ENCODE measurements around the gene ADNP.
"Not testable (repeated sequence)": the region's sequence is repeated elsewhere in the genome, so short reads cannot be mapped to it uniquely, and the experiment has no call there.

Gene ADNP

GRCh38 chr20:50885781-50886180 is 45.5 kb downstream of the ADNP start:
- Histone ChIP-seq H3K27me3 (ENCODE audit: control insufficient read depth, insufficient read depth, low read length) (no peaks in the 10 kb centered on the region), H3K27ac (ENCODE audit: low read length) (no peak overlapping the region), H3K4me3 (ENCODE audit: low read length) (no peak overlapping the region), H3K9me3 (ENCODE audit: control insufficient read depth, insufficient read depth, low read length) (no peaks in the 10 kb centered on the region), H3K4me1 (ENCODE audit: control insufficient read depth, insufficient read depth, low read length) (no peaks in the 10 kb centered on the region), H3K36me3 (ENCODE audit: control insufficient read depth, insufficient read depth, low read length) (no peaks in the 10 kb centered on the region; the same call in 1 of the 2 replicates)
- DNase-seq (ENCODE audit: low read depth, low spot score), result no peak
- WGBS (ENCODE audit: insufficient coverage, insufficient read length), result no CpG with 5 or more reads among the region's 5 CpGs

GRCh38 chr20:50885068-50885467 is 46.2 kb downstream of the ADNP start:
- no CpG with 5 or more reads among the region's 7 CpGs for WGBS (ENCODE audit: insufficient coverage, insufficient read length)
- Histone ChIP-seq H3K4me3 (ENCODE audit: low read length) (no peak overlapping the region), H3K36me3 (ENCODE audit: control insufficient read depth, insufficient read depth, low read length) (no peaks in the 10 kb centered on the region), H3K27me3 (ENCODE audit: control insufficient read depth, insufficient read depth, low read length) (no peaks in the 10 kb centered on the region), H3K27ac (ENCODE audit: low read length) (no peak overlapping the region), H3K9me3 (ENCODE audit: control insufficient read depth, insufficient read depth, low read length) (no peaks in the 10 kb centered on the region), H3K4me1 (ENCODE audit: control insufficient read depth, insufficient read depth, low read length) (no peaks in the 10 kb centered on the region)
- no peak for DNase-seq (ENCODE audit: low read depth, low spot score)

- no peak for DNase-seq (ENCODE audit: low read depth, low spot score)
- Histone ChIP-seq H3K4me3 (ENCODE audit: low read length) (no peak overlapping the region), H3K4me1 (ENCODE audit: control insufficient read depth, insufficient read depth, low read length) (no peaks in the 10 kb centered on the region), H3K27ac (ENCODE audit: low read length) (no peak overlapping the region), H3K27me3 (ENCODE audit: control insufficient read depth, insufficient read depth, low read length) (no peaks in the 10 kb centered on the region), H3K9me3 (ENCODE audit: control insufficient read depth, insufficient read depth, low read length) (no peaks in the 10 kb centered on the region), H3K36me3 (ENCODE audit: control insufficient read depth, insufficient read depth, low read length) (no peaks in the 10 kb centered on the region)
- WGBS (ENCODE audit: insufficient coverage, insufficient read length), result no CpG with 5 or more reads among the region's 11 CpGs
These were observed 47.4 kb downstream of the ADNP start for GRCh38 chr20:50883856-50884255.

GRCh38 chr20:50881759-50882424 is 49.3 kb downstream of the ADNP start:
- no CpG with 5 or more reads among the region's 5 CpGs for WGBS (ENCODE audit: insufficient coverage, insufficient read length)
- H3K9me3 ChIP-seq (ENCODE audit: control insufficient read depth, insufficient read depth, low read length); H3K4me1 ChIP-seq (ENCODE audit: control insufficient read depth, insufficient read depth, low read length); H3K27ac ChIP-seq (ENCODE audit: low read length); DNase-seq (ENCODE audit: low read depth, low spot score); H3K27me3 ChIP-seq (ENCODE audit: control insufficient read depth, insufficient read depth, low read length); H3K36me3 ChIP-seq (ENCODE audit: control insufficient read depth, insufficient read depth, low read length); H3K4me3 ChIP-seq (ENCODE audit: low read length): not testable (repeated sequence)

- no peaks in the 10 kb centered on the region for H3K36me3 ChIP-seq (ENCODE audit: control insufficient read depth, insufficient read depth, low read length)
- WGBS (ENCODE audit: insufficient coverage, insufficient read length), result no CpG with 5 or more reads among the region's 20 CpGs
- no peaks in the 10 kb centered on the region for H3K4me1 ChIP-seq (ENCODE audit: control insufficient read depth, insufficient read depth, low read length)
These were observed 51.3 kb downstream of the ADNP start for GRCh38 chr20:50879649-50880550.

GRCh38 chr20:50877232-50877743 is 53.9 kb downstream of the ADNP start:
- H3K36me3 ChIP-seq (ENCODE audit: control insufficient read depth, insufficient read depth, low read length), result no peaks in the 10 kb centered on the region
- no CpG with 5 or more reads among the region's 6 CpGs for WGBS (ENCODE audit: insufficient coverage, insufficient read length)
- H3K4me1 ChIP-seq (ENCODE audit: control insufficient read depth, insufficient read depth, low read length), result peaks cover 1% of the 10 kb centered on the region; the same call in 1 of the 2 replicates
- H3K9me3 ChIP-seq (ENCODE audit: control insufficient read depth, insufficient read depth, low read length), result no peaks in the 10 kb centered on the region
- H3K4me3 ChIP-seq (ENCODE audit: low read length), result no peak overlapping the region
- no peak overlapping the region for H3K27ac ChIP-seq (ENCODE audit: low read length)
- DNase-seq (ENCODE audit: low read depth, low spot score), result no peak
- H3K27me3 ChIP-seq (ENCODE audit: control insufficient read depth, insufficient read depth, low read length), result no peaks in the 10 kb centered on the region

More at GRCh38 chr20:50879649-50880550, 51.3 kb downstream of the ADNP start:
- Histone ChIP-seq H3K4me3 (ENCODE audit: low read length) (no peak overlapping the region), H3K27me3 (ENCODE audit: control insufficient read depth, insufficient read depth, low read length) (no peaks in the 10 kb centered on the region), H3K9me3 (ENCODE audit: control insufficient read depth, insufficient read depth, low read length) (no peaks in the 10 kb centered on the region), H3K27ac (ENCODE audit: low read length) (no peak overlapping the region)
- no peak for DNase-seq (ENCODE audit: low read depth, low spot score)

GRCh38 chr20:50876816-50877215 is 54.4 kb downstream of the ADNP start:
- H3K9me3 ChIP-seq (ENCODE audit: control insufficient read depth, insufficient read depth, low read length), result no peaks in the 10 kb centered on the region
- no peaks in the 10 kb centered on the region for H3K27me3 ChIP-seq (ENCODE audit: control insufficient read depth, insufficient read depth, low read length)
- no peak for DNase-seq (ENCODE audit: low read depth, low spot score)
- H3K4me3 ChIP-seq (ENCODE audit: low read length), result no peak overlapping the region
- no CpG with 5 or more reads among the region's 7 CpGs for WGBS (ENCODE audit: insufficient coverage, insufficient read length)
- no peak overlapping the region for H3K27ac ChIP-seq (ENCODE audit: low read length)
- peaks cover 1% of the 10 kb centered on the region; the same call in 1 of the 2 replicates for H3K4me1 ChIP-seq (ENCODE audit: control insufficient read depth, insufficient read depth, low read length)
- no peaks in the 10 kb centered on the region for H3K36me3 ChIP-seq (ENCODE audit: control insufficient read depth, insufficient read depth, low read length)

- DNase-seq (ENCODE audit: low read depth, low spot score), result no peak
- Histone ChIP-seq H3K27ac (ENCODE audit: low read length) (no peak overlapping the region), H3K36me3 (ENCODE audit: control insufficient read depth, insufficient read depth, low read length) (no peaks in the 10 kb centered on the region), H3K27me3 (ENCODE audit: control insufficient read depth, insufficient read depth, low read length) (no peaks in the 10 kb centered on the region), H3K4me3 (ENCODE audit: low read length) (no peak overlapping the region), H3K9me3 (ENCODE audit: control insufficient read depth, insufficient read depth, low read length) (no peaks in the 10 kb centered on the region), H3K4me1 (ENCODE audit: control insufficient read depth, insufficient read depth, low read length) (peaks cover 5% of the 10 kb centered on the region)
- WGBS (ENCODE audit: insufficient coverage, insufficient read length), result no CpG with 5 or more reads among the region's 19 CpGs
These were observed 55.1 kb downstream of the ADNP start for GRCh38 chr20:50876063-50876685.

GRCh38 chr20:50874758-50875665 is 56.2 kb downstream of the ADNP start:
- peaks cover 10% of the 10 kb centered on the region for H3K4me1 ChIP-seq (ENCODE audit: control insufficient read depth, insufficient read depth, low read length)

More at GRCh38 chr20:50874758-50875665, 56.2 kb downstream of the ADNP start:
- no peaks in the 10 kb centered on the region for H3K27me3 ChIP-seq (ENCODE audit: control insufficient read depth, insufficient read depth, low read length)
- no peak overlapping the region for H3K27ac ChIP-seq (ENCODE audit: low read length)
- no peak for DNase-seq (ENCODE audit: low read depth, low spot score)
- H3K4me3 ChIP-seq (ENCODE audit: low read length), result no peak overlapping the region
- no peaks in the 10 kb centered on the region for H3K36me3 ChIP-seq (ENCODE audit: control insufficient read depth, insufficient read depth, low read length)
- no CpG with 5 or more reads among the region's 28 CpGs for WGBS (ENCODE audit: insufficient coverage, insufficient read length)
- H3K9me3 ChIP-seq (ENCODE audit: control insufficient read depth, insufficient read depth, low read length), result no peaks in the 10 kb centered on the region

All from iPS DF 6.9 (cell line).